ENCODE results near the gene PCNP.

DNA sequence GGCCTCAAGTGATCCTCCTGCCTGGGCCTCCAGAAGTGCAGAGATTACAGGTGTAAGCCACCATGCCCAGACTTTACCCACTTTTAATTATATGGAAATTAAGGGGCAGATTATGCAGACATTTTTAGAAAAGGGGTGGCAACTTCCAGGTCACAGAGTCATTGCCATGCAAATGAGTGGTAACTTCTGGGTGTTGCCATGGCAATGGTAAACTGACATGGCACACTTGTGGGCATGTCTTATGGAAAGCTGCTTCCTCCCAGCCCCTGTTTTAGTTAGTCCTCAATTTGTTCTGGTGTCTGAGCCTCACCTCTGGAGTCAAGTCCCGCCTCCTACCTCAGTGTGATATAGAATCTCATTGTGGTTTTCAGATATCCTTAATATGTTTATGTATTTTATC, 49.7 kb downstream of the PCNP start:
- TF ChIP-seq, protein P1, sequence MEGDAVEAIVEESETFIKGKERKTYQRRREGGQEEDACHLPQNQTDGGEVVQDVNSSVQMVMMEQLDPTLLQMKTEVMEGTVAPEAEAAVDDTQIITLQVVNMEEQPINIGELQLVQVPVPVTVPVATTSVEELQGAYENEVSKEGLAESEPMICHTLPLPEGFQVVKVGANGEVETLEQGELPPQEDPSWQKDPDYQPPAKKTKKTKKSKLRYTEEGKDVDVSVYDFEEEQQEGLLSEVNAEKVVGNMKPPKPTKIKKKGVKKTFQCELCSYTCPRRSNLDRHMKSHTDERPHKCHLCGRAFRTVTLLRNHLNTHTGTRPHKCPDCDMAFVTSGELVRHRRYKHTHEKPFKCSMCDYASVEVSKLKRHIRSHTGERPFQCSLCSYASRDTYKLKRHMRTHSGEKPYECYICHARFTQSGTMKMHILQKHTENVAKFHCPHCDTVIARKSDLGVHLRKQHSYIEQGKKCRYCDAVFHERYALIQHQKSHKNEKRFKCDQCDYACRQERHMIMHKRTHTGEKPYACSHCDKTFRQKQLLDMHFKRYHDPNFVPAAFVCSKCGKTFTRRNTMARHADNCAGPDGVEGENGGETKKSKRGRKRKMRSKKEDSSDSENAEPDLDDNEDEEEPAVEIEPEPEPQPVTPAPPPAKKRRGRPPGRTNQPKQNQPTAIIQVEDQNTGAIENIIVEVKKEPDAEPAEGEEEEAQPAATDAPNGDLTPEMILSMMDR (IDR thresholded peaks at IDR 0.05; ENCODE audit: borderline replicate concordance, extremely low read depth, low read length, poor library complexity, severe bottlenecking), result no peak
- TF ChIP-seq EZH2 (IDR thresholded peaks at IDR 0.05; ENCODE audit: borderline replicate concordance, low read depth, low read length, severe bottlenecking), result no peak

All from DND-41 (cell line).